Vagina (tissue), 2 donors: ENCODE data around the gene TATDN2.
"Not testable (repeated sequence)": the region's sequence is repeated elsewhere in the genome, so short reads cannot be mapped to it uniquely, and the experiment has no call there.

ENCODE experiments used
- POLR2A ChIP-seq, 2 donors: fragments of 450-650 bp; IDR thresholded peaks; one replicate each; pipeline ENCODE4 v1.6.1; 2017; ENCODE audit warnings: antibody characterized with exemption in 2 of 2, mild to moderate bottlenecking in 2 of 2, moderate library complexity in 2 of 2
- TF ChIP-seq, protein P1 (sequence below), 3 experiments: fragments of 450-650 bp in 2 of 3; fragments of 200-600 bp in 1 of 3; sonication (generic) in 1 of 3; IDR thresholded peaks; one replicate each; pipeline ENCODE4 v1.5.1; 2017 to 2019; ENCODE audit warnings: antibody characterized with exemption in 3 of 3, mild to moderate bottlenecking in 2 of 3, moderate library complexity in 2 of 3

- TF ChIP-seq POLR2A (IDR thresholded peaks at IDR 0.05): not testable (repeated sequence)
- TF ChIP-seq, protein P1, sequence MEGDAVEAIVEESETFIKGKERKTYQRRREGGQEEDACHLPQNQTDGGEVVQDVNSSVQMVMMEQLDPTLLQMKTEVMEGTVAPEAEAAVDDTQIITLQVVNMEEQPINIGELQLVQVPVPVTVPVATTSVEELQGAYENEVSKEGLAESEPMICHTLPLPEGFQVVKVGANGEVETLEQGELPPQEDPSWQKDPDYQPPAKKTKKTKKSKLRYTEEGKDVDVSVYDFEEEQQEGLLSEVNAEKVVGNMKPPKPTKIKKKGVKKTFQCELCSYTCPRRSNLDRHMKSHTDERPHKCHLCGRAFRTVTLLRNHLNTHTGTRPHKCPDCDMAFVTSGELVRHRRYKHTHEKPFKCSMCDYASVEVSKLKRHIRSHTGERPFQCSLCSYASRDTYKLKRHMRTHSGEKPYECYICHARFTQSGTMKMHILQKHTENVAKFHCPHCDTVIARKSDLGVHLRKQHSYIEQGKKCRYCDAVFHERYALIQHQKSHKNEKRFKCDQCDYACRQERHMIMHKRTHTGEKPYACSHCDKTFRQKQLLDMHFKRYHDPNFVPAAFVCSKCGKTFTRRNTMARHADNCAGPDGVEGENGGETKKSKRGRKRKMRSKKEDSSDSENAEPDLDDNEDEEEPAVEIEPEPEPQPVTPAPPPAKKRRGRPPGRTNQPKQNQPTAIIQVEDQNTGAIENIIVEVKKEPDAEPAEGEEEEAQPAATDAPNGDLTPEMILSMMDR (IDR thresholded peaks at IDR 0.05): not testable (repeated sequence)
Measured at GRCh38 chr3:10272476-10272875, 24.2 kb downstream of the TATDN2 start.
